GM18873 (cell line): ENCODE data around the gene PPY.
"Not testable (repeated sequence)": the region's sequence is repeated elsewhere in the genome, so short reads cannot be mapped to it uniquely, and the experiment has no call there.

Experiments used
- ATAC-seq: cut with Tn5 transposase; IDR thresholded peaks from one replicate; pipeline ENCODE4 v1.9.1; 2021; ENCODE audit warnings: mild to moderate bottlenecking, moderate library complexity, moderate number of reproducible peaks; ENCODE audit not compliant: unreplicated experiment, low FRiP score

Gene PPY, protein sequence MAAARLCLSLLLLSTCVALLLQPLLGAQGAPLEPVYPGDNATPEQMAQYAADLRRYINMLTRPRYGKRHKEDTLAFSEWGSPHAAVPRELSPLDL

GRCh38 chr17:43942051-43942685, at the start of gene PPY:
PPY (minus strand) TSS chr17:43942476; CDS start chr17:43941654, 822 bp downstream.
- ATAC-seq, result no peak

DNA sequence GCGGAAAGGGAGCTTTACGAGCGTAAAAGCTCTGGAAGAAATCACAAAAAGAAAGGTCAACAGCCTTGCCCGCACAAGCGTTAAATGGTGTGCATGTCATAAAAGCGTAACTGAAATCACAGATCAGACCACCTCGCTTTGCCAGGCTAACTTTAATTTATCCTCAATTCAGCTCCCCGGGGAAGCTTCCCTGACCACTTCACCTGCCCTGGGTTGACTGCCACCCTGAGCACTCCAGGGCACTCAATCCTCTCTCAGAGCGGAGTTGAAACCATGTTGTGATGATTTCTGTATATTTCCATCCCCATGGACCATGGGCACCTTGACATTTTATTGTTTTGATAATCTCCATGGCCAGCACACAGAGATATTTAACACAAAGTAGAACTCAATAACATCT, 46.0 kb upstream of the PPY start:
- no peak for ATAC-seq

GRCh38 chr17:43987131-43988021, 45.1 kb upstream of the PPY start:
- ATAC-seq, result no peak

DNA sequence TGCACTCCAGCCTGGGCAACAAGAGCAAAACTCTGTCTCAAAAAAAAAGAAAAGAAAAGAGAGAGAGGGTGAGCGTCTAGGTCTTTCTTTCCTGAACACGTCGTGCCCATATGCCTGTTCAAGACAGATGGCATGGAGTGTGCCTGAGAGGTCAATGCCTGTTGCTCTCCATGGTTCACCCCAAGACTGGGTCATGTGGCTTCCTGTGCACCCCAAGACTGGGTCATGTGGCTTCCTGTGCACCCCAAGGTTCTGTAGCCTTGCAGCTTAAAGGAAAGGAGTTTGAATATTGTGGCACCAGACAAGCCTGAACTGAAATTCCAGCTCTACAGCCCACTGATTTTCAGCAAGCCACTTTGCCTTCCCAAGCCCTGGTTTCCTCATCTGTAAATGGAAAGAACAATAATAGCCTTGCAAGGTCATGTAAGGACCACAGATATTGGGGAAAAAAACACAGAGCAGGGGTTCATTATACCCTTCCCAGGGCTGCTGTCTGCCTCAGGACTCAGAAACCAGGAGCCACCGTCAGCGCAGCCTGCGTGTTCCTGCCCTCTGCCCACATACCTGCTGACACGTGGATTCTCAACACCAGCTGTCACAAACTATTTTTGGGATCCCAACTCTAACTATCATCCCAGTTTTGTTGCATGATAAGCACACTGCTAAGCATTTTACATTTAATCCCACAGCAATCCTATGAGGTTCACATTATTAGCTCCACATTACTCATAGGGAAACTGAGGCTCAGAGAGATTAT, 44.1 kb upstream of the PPY start:
- no peak for ATAC-seq

DNA sequence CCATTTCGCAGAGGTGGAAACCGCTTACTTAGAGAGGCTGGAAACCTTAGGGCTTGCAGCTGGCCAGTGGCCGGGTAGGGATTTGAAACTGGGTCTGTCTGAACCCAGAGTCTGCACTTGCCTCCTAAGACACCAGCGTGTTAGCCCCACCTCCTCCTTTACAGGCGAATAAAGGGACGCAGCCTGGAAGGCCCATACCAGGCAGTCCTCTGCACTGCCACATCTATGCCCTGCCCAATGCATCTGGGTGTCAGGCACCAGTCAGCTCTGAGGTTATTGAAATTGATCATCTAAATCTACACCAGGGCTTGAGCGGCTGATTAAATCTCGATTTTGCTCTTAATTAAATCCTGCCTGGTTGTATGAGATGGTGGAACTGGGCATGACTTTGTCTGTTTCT, 42.2 kb upstream of the PPY start:
- ATAC-seq, result no peak

- no peak for ATAC-seq
These were observed 41.5 kb upstream of the PPY start for GRCh38 chr17:43983515-43984411.

- ATAC-seq, result no peak
These were observed 40.9 kb upstream of the PPY start for GRCh38 chr17:43983196-43983514.

- ATAC-seq, result no peak
These were observed 39.9 kb upstream of the PPY start for GRCh38 chr17:43982171-43982570.

GRCh38 chr17:43979671-43980070, 37.4 kb upstream of the PPY start:
- ATAC-seq, result no peak

GRCh38 chr17:43979011-43979410, 36.7 kb upstream of the PPY start:
- no peak for ATAC-seq

- ATAC-seq, result no peak
These were observed 35.8 kb upstream of the PPY start for GRCh38 chr17:43978078-43978477.

DNA sequence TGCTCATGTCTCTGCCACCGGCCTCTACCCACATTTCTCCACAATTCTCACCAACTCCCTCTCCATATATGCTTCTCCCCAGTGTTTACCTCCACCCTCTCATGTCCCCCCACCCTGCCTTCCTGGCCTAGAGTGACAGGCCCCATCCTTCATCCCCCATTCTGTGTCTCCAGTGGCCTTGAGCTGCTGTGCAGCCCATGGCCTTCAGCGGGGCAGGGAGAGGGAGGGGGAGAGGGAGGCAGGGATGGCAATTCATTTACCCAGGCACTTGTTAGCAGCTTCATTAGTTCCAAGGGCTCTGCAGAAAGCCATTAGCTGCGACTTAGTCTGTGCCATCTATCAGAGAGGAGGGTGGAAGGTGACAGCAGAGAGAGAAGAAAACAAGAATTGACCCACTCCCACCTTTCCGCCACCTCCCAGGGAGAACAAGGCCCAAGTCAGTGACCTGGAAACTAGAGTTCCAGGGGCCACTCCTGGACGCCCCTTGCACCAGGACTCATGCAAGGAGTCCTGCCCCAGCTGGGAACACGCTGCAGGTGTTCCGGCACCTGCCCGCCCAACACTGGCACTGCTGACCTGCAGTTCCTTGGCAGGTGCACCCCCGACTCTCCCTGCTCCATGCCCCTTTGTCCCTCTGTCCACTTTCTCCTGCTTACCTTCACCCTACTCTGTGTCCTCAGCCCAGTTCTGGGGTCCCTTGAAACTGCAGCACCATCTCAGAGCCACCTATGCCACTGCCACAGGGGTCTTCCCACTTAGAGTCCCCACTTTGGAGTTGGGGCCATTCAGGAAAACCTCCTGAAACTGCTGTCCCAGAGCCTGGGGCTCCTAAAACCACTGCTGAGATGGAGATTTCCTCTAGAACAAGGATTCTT, 34.9 kb upstream of the PPY start:
- ATAC-seq, result no peak

DNA sequence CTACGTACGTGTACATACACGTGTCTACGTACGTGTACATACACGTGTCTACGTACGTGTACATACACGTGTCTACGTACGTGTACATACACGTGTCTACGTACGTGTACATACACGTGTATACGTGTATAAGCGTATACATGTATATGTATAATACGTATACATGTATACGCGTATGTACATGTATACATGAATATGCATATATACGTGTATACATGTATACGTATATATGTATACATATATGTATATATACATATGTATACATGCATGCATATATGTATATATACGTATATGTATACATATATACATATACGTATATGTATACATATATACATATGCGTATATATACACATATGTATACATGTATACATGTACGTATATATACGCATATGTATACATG, 33.6 kb upstream of the PPY start:
- no peak for ATAC-seq

- ATAC-seq, result no peak
These were observed 32.3 kb upstream of the PPY start for GRCh38 chr17:43974382-43975266.

- ATAC-seq, result not testable (repeated sequence)
These were observed 30.4 kb upstream of the PPY start for GRCh38 chr17:43972444-43973212.

DNA sequence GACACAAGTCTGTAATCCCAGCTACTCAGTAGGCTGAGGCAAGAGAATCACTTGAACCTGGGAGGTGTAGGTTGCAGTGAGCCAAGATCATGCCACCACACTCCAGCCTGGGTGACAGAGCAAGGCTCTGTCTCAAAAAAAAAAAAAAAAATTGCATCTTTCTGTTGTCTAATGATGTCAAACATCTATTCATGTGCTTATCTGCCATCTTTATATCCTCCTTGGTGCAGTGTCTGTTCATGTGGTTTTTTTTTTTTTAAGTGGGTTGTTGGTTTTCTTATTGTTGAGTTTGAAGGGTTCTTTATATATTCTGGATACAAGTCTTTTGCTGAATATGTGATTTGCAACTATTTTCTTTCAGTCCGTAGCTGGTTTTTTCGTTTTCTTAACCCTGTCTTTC, 29.2 kb upstream of the PPY start:
- ATAC-seq, result not testable (repeated sequence)

DNA sequence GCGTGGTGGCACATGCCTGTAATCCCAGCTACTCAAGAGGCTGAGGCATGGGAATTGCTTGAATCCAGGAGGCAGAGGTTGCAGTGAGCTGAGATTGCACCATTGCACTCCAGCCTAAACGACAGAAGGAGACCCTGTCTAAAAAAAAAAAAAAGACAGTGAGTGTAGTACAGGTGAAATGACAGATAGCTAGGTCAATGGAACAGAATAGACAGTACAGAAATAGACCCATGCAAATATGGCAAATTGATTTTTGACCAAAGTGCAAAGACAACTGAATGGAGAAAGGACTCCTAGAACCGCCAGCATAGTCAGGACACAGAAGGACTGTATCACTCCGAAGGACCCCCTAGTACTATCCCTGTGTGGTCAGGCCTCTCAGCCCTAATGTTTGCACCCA, 28.1 kb upstream of the PPY start:
- no peak for ATAC-seq
